B cell (primary cell): ENCODE data around the gene PRKCG. TPM values are rescaled to one million over a fixed set of nuclear protein-coding genes. Genes with fewer than 3 reads are reported as not detected.
"Not testable (repeated sequence)": the region's sequence is repeated elsewhere in the genome, so short reads cannot be mapped to it uniquely, and the experiment has no call there.

Experiments
- ATAC-seq: fragments of 200-7000 bp; cut with Tn5 transposase; one replicate; pipeline ENCODE4 v1.10.0; 2021; ENCODE audit warnings: low read depth, mild to moderate bottlenecking, moderate number of reproducible peaks, moderate library complexity
- CTCF ChIA-PET: fragments of 350-600 bp; sonication (Branson Sonifier 250); formaldehyde crosslinking; loops from one replicate; lab custom pipeline; 2021; ENCODE audit warnings: antibody characterized with exemption, inconsistent platforms; lab: Charles Lee
- POLR2A ChIA-PET: fragments of 350-600 bp; sonication (Branson Sonifier 250); formaldehyde crosslinking; loops from one replicate; lab custom pipeline; 2021; ENCODE audit warnings: antibody characterized with exemption; lab: Charles Lee
- DNase-seq: peaks from one replicate; pipeline ENCODE4 v3.0.0; 2013
- H2AFZ ChIP-seq: 2 replicates; pipeline ENCODE4 v1.6.1; 2012; ENCODE audit warnings: mild to moderate bottlenecking, low read depth, low read length; ENCODE audit not compliant: insufficient read depth, poor library complexity, severe bottlenecking
- H3K27ac ChIP-seq, 2 donors: 1 replicate in 1 of 2; 2 replicates in 1 of 2; pipeline ENCODE4 v1.5.1; 2012 to 2013; ENCODE audit warnings: low read length in 2 of 2, mild to moderate bottlenecking in 2 of 2, moderate library complexity in 1 of 2
- H3K27me3 ChIP-seq, 4 experiments: fragments of 200-600 bp in 1 of 4; sonication (generic) in 1 of 4; replicated peaks in 1 of 4; 1 replicate in 2 of 4; 2 replicates in 2 of 4; pipeline versions ENCODE4 v1.6.1 to v1.7.0; 2013 to 2016; ENCODE audit warnings: low read length in 3 of 4, mild to moderate bottlenecking in 2 of 4, mixed read lengths in 1 of 4, moderate library complexity in 1 of 4; ENCODE audit not compliant: insufficient read depth in 4 of 4, control insufficient read depth in 3 of 4; ENCODE audit errors: control extremely low read depth in 1 of 4
- H3K36me3 ChIP-seq, 2 experiments: replicated peaks in 1 of 2; 1 replicate in 1 of 2; 2 replicates in 1 of 2; pipeline versions ENCODE4 v1.6.1 to v1.7.1; 2013; ENCODE audit warnings: low read length in 1 of 2; ENCODE audit not compliant: insufficient read depth in 2 of 2, control insufficient read depth in 1 of 2; ENCODE audit errors: control extremely low read depth in 1 of 2, extremely low read depth in 1 of 2
- H3K4me1 ChIP-seq, 2 donors: fragments of 200-600 bp in 1 of 2; sonication (generic) in 1 of 2; 1 replicate in 1 of 2; 2 replicates in 1 of 2; pipeline versions ENCODE4 v1.5.1 to v1.6.1; 2013 to 2017; ENCODE audit warnings: low read length in 2 of 2; ENCODE audit not compliant: control insufficient read depth in 2 of 2, insufficient read depth in 2 of 2
- H3K4me2 ChIP-seq: replicated peaks from 2 replicates; pipeline ENCODE3; 2012; ENCODE audit warnings: mild to moderate bottlenecking, low read depth, low read length; ENCODE audit not compliant: poor library complexity, severe bottlenecking
- H3K4me3 ChIP-seq, 5 experiments: fragments of 200-600 bp in 1 of 5; sonication (generic) in 1 of 5; 1 replicate in 3 of 5; 2 replicates in 2 of 5; pipeline versions ENCODE4 v1.5.1 to v1.7.0; 2011 to 2016; ENCODE audit warnings: low read length in 4 of 5, mild to moderate bottlenecking in 4 of 5, low read depth in 2 of 5, control low read depth in 1 of 5, moderate library complexity in 1 of 5; ENCODE audit not compliant: insufficient read depth in 1 of 5; ENCODE audit errors: control extremely low read depth in 1 of 5, extremely low read depth in 1 of 5
- H3K79me2 ChIP-seq: fragments of 200-600 bp; sonication (generic); one replicate; pipeline ENCODE4 v1.6.0; 2016; ENCODE audit warnings: low read length; ENCODE audit not compliant: control insufficient read depth, insufficient read depth
- H3K9ac ChIP-seq: fragments of 200-600 bp; sonication (generic); 2 replicates; pipeline ENCODE4 v1.6.1; 2017; ENCODE audit warnings: mild to moderate bottlenecking, low read length, moderate library complexity
- H3K9me3 ChIP-seq, 3 donors: one replicate each; pipeline versions ENCODE4 v1.6.1 to v1.7.1; 2013; ENCODE audit warnings: low read length in 2 of 3; ENCODE audit not compliant: control insufficient read depth in 2 of 3, insufficient read depth in 1 of 3; ENCODE audit errors: control extremely low read depth in 1 of 3
- H4K20me1 ChIP-seq: 2 replicates; pipeline ENCODE4 v1.6.0; 2012; ENCODE audit warnings: mild to moderate bottlenecking, low read length; ENCODE audit not compliant: insufficient read depth, control insufficient read depth, poor library complexity, severe bottlenecking
- H3K27ac Mint-ChIP-seq: one replicate; pipeline ENCODE4 v1.8.0; 2021; ENCODE audit warnings: mixed read lengths
- H3K27me3 Mint-ChIP-seq: one replicate; pipeline ENCODE4 v1.8.0; 2021; ENCODE audit warnings: mixed read lengths
- H3K4me1 Mint-ChIP-seq: one replicate; pipeline ENCODE4 v1.8.0; 2021; ENCODE audit warnings: mixed read lengths
- H3K4me3 Mint-ChIP-seq: one replicate; pipeline ENCODE4 v1.8.0; 2021; ENCODE audit warnings: mixed read lengths
- H3K9me3 Mint-ChIP-seq: one replicate; pipeline ENCODE4 v1.8.0; 2022; ENCODE audit warnings: mixed read lengths; ENCODE audit not compliant: insufficient read depth
- EZH2 ChIP-seq: IDR thresholded peaks from 2 replicates; pipeline ENCODE4 v1.6.1; 2012; ENCODE audit warnings: borderline replicate concordance, low read depth, mild to moderate bottlenecking, moderate library complexity, low read length; ENCODE audit not compliant: insufficient read depth, poor library complexity, severe bottlenecking
- WGBS: methylation state at CpG from one replicate; pipeline ENCODE4 v1.1.5; 2013; ENCODE audit warnings: missing lambda C conversion rate; ENCODE audit not compliant: insufficient coverage; 5-methylcytosine and 5-hydroxymethylcytosine counted together
- intact Hi-C: fragments of 100-400 bp; cut with micrococcal nuclease; formaldehyde crosslinking; loops from one replicate; pipeline ENCODE4 v1.10.0; 2022
- polyA minus RNA-seq: library from RNA; depleted of rRNA, polyadenylated mRNA; stranded (reverse); fragments of >200 nt; gene quantifications from 2 replicates; pipeline ENCODE4 v1.2.3, GENCODE V29; 2012
- polyA plus RNA-seq: library from polyadenylated mRNA; depleted of rRNA; stranded (reverse); fragments of >200 nt; gene quantifications from 2 replicates; pipeline ENCODE4 v1.2.3, GENCODE V29; 2012
- total RNA-seq, 2 donors: library from RNA; stranded (reverse); fragments of 120-200 nt in 1 of 2; gene quantifications; 1 replicate in 1 of 2; 2 replicates in 1 of 2; pipeline versions ENCODE4 v1.2.3 to v1.2.4, GENCODE V29; 2013 to 2022
- TF ChIP-seq, protein P1 (sequence below): fragments of 200-600 bp; IDR thresholded peaks from one replicate; pipeline ENCODE4 v1.8.0; 2022; ENCODE audit warnings: antibody characterized with exemption, mild to moderate bottlenecking

Gene PRKCG
- total RNA-seq (not detected in 2 replicates), polyA plus RNA-seq (0.31 and 2.6 TPM in 2 replicates), polyA minus RNA-seq (1.4 TPM in 1 of 2 replicates, not detected in the other)
- total RNA-seq (2013), result 0.12 TPM

DNA sequence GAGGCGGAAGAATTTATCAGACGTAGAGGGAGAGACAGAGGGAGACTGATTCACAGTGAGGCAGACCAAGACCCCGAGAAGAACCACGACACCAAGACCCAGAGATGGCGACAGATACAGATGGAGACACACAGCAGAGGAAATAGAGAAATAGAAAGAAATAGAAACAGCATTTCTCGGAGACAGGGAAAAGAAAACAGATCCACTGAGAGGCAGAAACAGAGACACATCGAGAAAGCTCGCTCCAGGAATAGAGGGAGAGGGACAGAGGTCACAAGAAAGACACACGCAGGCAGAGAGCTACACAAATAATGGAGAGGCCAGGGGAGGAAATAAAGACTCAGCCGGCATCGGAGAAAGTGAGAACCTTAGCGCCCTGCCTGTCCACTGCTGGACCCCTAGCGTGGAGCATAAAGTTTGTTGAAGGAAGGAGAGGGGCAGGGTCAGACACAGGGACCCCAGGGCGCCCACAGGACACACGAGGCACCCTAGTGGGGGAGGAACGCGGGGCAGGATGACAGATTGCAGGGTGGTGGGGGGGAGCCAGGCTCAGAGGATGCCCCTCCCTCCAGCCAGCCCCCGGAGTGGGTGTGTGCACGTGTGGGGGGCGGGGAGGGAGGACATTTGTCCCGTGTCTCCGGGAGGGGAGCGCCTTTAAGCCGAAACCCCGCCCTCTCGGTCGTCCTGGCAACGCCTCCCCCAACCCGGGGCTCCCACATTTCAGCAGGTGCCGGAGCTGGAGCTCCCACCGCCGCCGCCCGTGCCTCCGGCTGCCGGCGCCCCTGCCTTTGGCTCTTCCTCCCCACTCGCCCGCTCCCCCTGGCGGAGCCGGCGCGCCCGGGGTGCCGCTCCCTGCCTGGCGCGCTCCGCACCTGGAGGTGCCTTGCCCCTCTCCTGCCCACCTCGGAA lies at the start of gene PRKCG:
TSS of gene PRKCG (plus strand) at position 716 of the 909 bp plus-strand sequence. CDS start 298 bp downstream, outside the sequence.
- H3K9me3 Mint-ChIP-seq, result no peaks in the 10 kb centered on the region
- DNase-seq (peak; percentile 81), ATAC-seq (peak; percentile 44)
- H3K27ac ChIP-seq, result no peak within 1 kb of the TSS
- H3K4me3 ChIP-seq, result peak within 1 kb of the TSS; percentile 8 to 41 (median 29)
- no peak within 1 kb of the TSS for H3K27ac Mint-ChIP-seq
- no peak for TF ChIP-seq EZH2
- TF ChIP-seq, protein P1, sequence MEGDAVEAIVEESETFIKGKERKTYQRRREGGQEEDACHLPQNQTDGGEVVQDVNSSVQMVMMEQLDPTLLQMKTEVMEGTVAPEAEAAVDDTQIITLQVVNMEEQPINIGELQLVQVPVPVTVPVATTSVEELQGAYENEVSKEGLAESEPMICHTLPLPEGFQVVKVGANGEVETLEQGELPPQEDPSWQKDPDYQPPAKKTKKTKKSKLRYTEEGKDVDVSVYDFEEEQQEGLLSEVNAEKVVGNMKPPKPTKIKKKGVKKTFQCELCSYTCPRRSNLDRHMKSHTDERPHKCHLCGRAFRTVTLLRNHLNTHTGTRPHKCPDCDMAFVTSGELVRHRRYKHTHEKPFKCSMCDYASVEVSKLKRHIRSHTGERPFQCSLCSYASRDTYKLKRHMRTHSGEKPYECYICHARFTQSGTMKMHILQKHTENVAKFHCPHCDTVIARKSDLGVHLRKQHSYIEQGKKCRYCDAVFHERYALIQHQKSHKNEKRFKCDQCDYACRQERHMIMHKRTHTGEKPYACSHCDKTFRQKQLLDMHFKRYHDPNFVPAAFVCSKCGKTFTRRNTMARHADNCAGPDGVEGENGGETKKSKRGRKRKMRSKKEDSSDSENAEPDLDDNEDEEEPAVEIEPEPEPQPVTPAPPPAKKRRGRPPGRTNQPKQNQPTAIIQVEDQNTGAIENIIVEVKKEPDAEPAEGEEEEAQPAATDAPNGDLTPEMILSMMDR, result peak; percentile 56
- 4% methylated on average over 38 of the region's 49 CpGs for WGBS
- CTCF ChIA-PET, result interaction anchor here (0.6 to 1.4 kb wide), 5 partner anchors 11 to 28 kb away, joined by 3 to 10 read pairs (median 5); partner anchors contain the start of gene MYADM
- peaks cover 31% of the 10 kb centered on the region for H3K4me1 Mint-ChIP-seq
- peaks cover 0 to 16% (median 0%) of the 10 kb centered on the region in 3 donors for H3K9me3 ChIP-seq
- H3K79me2 ChIP-seq, result peaks cover 5% of the 10 kb centered on the region
- H3K4me2 ChIP-seq, result peak within 1 kb of the TSS; percentile 86
- POLR2A ChIA-PET, result no interaction called here
- peak within 1 kb of the TSS; percentile 27 for H3K9ac ChIP-seq
- intact Hi-C loops, result loop anchor here (1.0 to 5.0 kb wide), 2 partner anchors 28 to 39 kb away; no protein-coding TSS in a partner anchor
- peak within 1 kb of the TSS; percentile 55 for H3K4me3 Mint-ChIP-seq
- peaks cover 0 to 60% (median 43%) of the 10 kb centered on the region in 4 experiments for H3K27me3 ChIP-seq
- peak within 1 kb of the TSS; percentile 43 for H2AFZ ChIP-seq
- no peaks in the 10 kb centered on the region for H3K36me3 ChIP-seq
- H3K27me3 Mint-ChIP-seq, result peaks cover 29% of the 10 kb centered on the region
- peaks cover 52 to 66% of the 10 kb centered on the region in 2 donors for H3K4me1 ChIP-seq
- H4K20me1 ChIP-seq, result peaks cover 7% of the 10 kb centered on the region

DNA sequence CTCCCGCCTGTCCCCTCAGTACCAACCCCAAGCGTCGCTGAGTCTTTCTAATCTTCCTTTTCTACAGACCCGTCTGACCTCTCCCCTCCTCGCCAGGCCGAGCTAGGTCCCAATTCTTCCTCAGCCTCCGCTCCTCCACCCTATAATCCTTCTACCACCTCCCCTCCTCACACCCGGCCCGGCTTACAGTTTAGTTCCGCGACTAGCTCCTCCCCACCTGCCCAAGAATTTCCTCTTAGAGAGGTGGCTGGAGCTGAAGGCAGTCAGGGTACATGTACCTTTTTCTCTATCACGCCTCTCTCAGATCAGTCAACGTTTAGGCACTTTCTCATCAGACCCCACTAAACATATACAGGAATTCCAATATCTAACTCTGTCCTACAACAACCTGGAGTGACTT lies 49.1 kb upstream of the PRKCG start:
- CTCF ChIA-PET, H3K9ac ChIP-seq, H3K4me1 Mint-ChIP-seq, H3K9me3 ChIP-seq, H3K4me3 Mint-ChIP-seq, ATAC-seq, H3K4me3 ChIP-seq, H2AFZ ChIP-seq, POLR2A ChIA-PET, H3K79me2 ChIP-seq, H3K27me3 ChIP-seq, H3K9me3 Mint-ChIP-seq, H3K36me3 ChIP-seq, H3K4me1 ChIP-seq, H3K27ac Mint-ChIP-seq, DNase-seq, intact Hi-C loops, H3K4me2 ChIP-seq, H4K20me1 ChIP-seq, H3K27ac ChIP-seq: not testable (repeated sequence)
- WGBS, result 6% methylated on average over 7 of the region's 13 CpGs
- H3K27me3 Mint-ChIP-seq, result peaks cover 45% of the 10 kb centered on the region

DNA sequence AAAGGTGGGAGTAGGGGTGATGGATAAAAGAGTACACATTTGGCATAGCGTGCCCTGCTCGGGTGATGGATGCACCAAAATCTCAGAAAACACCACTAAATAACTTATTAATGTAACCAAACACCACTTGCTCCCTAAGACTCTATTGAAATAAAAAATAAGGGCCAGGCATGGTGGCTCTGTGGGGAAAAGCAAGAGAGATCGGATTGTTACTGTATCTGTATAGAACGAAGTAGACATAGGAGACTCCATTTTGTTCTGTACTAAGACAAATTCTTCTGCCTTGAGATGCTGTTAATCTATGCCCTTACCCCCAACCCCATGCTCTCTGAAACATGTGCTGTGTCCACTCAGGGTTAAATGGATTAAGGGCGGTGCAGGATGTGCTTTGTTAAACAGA lies 43.6 kb upstream of the PRKCG start:
- H3K27ac ChIP-seq, intact Hi-C loops, H3K4me3 ChIP-seq, H3K4me1 Mint-ChIP-seq, H3K27me3 ChIP-seq, H3K27ac Mint-ChIP-seq, CTCF ChIA-PET, H2AFZ ChIP-seq, H3K9me3 Mint-ChIP-seq, H3K4me1 ChIP-seq, H3K36me3 ChIP-seq, H3K79me2 ChIP-seq, H4K20me1 ChIP-seq, ATAC-seq, DNase-seq, POLR2A ChIA-PET, H3K4me3 Mint-ChIP-seq, H3K9me3 ChIP-seq, H3K9ac ChIP-seq, H3K4me2 ChIP-seq: not testable (repeated sequence)
- H3K27me3 Mint-ChIP-seq, result peaks cover 24% of the 10 kb centered on the region
- no CpG with 5 or more reads among the region's 5 CpGs for WGBS
